Measurements from ENCODE around the gene EFHC1. TPM values are rescaled to one million over a fixed set of nuclear protein-coding genes. Genes with fewer than 3 reads are reported as not detected.

EFHC1 gene
- total RNA-seq, 1 donor from 2014 or later: 1.6 TPM

DNA sequence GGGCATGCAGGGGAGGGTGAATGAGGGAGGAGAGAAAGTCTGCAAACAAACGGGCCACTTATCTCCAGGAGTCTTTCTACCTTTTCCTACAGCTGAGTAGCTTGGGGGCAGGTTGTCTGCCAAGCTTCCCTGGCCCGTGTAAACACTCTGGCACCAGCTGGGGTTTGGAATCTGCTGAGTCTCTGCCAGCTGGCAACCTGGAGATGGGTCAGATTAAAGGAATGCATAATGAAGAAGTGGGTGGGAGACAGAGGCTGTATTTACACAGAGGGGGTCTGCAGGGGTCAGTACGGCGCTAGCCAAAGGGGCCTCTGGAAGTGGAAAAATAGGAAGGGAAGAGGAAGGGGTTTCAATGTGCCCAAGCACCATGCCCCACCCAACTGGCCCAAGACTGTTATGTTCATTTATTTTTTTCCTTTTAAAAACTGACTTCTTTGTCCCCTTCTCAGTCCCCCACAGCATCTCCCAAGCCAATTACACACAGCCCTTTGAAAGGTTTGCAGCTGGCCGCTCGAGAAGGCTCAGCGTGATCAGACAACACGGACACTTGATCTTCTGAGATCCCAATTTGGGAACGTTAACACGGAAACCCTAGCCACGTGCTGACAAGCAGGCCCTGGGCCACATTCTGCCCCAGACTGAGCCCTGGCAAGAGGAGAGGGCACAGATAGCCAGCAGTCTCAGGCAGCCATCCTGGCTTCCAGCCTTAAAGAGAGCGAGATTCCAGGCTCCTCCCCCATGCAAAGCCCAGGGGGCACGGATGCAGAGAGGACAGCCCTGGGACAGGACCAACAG is 131.5 kb downstream of the EFHC1 start:
- intact Hi-C loops (cut with micrococcal nuclease): no loop called here

DNA sequence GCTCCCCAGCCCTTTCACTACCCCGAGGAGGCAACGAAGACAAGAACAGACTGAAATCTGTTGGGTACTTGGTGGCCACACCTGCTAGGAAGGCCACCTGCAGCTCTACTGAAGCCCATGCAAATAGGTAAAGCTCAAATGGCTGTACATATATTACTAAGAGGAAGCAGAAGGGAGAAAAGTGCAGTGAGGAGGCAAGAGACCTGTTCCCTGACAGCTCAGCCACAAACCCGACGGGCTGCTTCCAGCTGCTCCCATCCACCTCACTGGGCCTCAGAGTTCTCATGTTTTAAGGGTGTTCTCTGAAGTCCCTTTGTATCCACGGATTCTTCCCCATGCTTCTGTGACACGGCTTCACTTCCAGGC is 132.1 kb downstream of the EFHC1 start:
- intact Hi-C loops (cut with micrococcal nuclease): no loop called here

DNA sequence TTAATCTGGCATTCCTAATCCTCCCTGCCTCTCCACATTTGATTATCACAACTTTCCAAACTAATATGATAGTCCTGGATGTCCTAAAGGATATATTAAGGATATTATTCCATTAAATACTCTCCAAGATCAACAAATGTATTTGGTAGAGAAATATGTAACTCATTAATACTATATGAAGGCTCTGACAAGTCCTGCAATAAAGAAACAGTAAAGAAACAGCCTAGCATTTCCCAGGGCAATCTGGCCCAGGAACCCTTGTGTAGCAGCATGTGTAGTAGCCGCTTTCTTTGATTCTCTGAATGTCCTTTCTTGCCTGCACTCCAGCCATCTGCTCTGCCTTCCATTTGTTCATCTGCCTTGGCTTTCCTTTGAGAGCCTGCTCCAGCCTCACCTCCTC is 133.0 kb downstream of the EFHC1 start:
- intact Hi-C loops (cut with micrococcal nuclease): no loop called here

DNA sequence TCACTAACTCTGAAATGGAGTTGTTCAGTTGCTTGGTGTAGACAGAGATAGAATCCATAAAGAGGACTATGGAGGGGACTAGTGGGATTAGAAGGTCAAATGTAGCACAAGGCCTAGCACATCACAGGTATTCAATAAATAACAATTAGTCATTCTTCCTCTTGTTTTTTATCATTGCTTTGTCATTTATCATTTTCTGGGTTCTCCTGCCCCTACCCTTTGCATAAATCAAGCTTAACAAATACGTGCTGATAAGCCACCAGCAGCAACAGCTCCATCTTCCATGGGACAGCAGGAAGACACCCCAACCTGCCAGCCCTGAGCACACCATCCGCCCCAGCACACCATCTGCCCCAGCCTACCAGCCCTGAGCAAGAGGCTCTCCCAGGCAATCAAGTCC is 133.6 kb downstream of the EFHC1 start:
- intact Hi-C loops (cut with micrococcal nuclease): no loop called here

DNA sequence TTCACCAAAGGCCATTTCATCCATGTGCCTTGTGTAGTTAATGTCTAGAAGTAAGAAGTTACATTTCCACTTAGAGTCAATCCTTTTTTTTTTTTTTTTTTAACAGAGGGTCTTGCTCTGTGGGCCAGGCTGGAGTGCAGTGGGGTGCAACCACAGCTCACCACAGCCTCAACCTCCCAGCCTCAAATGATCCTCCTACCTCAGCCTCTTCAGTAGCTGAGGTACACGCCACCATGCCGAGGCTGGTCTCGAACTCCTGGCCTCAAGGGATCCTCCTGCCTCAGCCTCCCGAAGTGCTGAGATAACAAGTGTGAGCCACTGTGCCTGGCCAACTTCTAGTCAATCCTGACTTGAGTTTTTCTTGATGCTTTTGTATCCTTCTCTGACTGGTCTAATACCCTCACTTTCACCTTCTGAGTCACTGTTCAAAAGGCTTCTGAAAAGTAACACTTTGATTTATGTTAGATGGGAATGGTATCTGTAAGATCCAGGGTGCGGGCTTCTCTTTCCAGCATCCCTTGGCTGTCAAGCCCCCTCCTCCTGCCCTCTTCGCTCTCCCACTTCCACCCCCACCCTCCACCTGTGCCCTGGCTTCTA is 134.6 kb downstream of the EFHC1 start:
- intact Hi-C loops (cut with micrococcal nuclease): no loop called here

DNA sequence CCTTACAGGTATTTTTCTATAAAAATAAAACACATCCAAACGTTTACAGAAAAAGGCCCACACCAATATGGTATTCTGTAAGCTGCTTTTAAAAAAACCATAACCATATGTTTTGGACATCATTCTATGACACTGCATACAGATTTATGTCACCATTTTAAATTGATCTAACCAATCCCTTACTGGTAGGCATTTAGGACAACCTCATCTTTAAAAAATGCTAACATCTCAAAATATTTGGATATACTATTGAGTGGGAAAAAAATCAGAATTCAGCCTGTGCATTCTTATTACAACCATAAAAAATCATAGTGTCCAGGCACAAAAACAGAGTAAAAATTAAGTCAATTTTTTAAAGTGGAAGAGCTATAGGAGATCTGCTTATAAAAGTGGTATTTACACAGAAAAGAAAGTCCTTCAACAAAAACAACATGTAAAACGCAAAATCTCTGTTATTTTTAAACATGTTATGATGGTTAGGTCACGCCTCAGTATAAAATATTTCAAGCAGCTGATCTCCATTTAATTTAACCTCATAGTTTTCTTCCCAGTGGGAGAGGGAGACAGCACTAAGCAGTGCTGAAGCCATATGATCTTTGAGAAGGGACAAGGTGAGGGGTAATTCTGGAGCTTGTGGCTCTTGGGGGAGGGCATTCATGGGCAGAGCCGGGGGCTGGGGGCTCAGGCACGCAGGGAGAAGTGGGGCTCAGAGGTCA is 135.5 kb downstream of the EFHC1 start:
- intact Hi-C loops (cut with micrococcal nuclease): no loop called here

DNA sequence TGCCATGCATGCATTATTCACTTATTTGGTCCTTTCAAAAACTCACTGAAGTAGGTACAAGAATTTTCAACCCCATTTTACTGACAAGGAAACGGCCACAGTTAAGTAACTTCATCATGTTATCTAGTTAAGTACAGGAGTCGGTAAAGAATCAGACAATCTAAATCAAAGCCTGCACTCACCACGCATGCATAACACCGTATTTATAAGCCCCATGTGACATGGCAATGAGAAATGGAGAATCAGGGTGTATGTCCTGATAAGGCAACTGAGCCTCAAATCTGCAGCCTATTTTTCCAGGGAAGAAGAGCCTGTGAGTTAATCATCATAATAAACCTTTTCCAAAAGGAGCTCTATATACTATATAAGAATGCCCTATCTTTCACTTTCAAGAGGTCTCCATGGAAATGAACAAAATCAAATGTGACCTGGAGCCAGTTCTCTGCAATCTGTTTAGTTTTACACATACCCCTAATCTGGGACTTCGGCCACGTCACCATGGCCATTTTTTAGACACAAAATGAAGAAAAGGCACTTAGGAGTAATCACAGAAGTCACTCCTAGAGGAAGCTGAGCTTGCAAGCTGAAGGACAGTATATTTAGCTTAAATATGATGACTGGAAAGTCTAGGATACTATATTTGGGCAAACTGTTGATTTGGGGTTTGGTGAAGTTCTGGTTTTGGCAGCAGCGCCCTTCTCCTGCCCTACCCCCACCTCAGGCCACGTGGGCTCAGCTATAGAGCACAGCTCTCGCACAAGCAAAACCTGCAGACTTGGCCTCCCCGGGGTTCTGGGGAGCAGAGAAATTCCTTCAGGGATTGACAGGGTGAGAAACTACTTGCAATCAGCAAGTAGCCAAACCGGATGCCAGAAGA is 137.5 kb downstream of the EFHC1 start:
- intact Hi-C loops (cut with micrococcal nuclease): no loop called here

DNA sequence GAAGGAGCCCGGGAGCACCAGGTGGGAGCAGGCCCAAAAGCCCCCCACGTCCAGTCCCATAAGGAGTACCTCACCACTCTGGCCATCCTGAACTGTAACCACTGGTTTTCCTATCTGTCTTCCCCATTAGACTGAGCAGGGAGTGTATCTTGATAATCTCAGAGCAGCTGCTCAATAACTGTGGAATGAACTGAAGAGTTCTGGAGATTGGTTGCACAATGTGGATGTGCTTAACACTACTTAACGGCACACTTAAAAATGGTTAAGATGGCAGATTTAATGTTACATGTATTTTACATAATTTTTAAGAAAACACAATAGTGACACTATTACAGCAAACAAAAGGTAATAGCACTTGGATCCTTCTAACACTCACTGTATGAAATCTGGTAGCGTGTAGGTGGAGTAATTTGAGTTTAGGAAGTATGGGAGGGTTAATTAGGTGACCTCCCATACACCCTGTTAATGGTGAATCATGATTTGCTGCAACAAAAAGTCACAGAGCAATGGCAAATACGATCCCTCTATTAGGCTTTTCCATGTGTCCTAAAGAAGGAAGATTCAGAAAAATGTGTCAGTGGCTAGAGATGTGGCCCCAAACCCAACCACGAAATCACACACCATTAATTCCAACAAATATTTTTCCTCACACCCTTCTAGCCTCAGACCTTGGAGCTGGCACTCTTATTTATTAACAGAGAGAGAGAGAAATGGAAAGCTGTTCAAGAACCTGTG is 138.3 kb downstream of the EFHC1 start:
- intact Hi-C loops (cut with micrococcal nuclease): no loop called here

DNA sequence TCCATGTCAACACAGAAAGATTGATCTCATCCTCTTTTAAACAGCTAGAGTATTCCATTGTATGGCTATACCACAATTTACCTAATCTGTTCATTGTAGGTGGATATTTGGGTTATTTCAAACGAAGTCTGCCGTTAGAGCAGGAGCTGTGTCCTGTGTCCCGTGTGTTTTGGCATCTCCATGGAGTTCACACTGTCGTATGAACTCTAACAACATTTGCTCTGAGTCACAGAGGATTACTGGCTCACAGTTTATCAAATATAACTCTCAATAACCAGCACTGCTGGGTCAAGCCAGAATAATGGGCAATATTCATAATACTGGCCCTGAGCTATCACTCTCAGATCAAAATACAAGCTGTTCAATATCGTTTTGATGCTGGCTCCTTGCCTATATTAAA is 140.3 kb downstream of the EFHC1 start:
- intact Hi-C loops (cut with micrococcal nuclease): no loop called here

DNA sequence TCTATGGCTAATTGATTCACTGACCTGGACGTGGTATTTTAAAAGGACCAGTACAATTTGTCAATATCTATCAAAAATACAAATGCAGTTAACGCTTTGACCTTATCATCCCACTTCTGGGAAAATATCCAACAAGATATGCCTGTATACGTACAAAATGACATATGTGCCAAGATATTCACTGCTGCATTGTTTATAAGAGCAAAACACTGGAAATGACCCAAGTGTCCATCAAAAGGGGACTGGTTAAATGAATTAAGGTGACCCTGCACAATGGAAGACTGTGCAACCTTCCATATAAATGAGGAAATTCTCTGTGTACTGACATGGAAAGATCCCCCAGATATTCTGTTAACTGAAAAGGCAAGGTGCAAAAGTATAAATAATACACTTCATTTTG is 142.8 kb downstream of the EFHC1 start:
- intact Hi-C loops (cut with micrococcal nuclease): no loop called here

DNA sequence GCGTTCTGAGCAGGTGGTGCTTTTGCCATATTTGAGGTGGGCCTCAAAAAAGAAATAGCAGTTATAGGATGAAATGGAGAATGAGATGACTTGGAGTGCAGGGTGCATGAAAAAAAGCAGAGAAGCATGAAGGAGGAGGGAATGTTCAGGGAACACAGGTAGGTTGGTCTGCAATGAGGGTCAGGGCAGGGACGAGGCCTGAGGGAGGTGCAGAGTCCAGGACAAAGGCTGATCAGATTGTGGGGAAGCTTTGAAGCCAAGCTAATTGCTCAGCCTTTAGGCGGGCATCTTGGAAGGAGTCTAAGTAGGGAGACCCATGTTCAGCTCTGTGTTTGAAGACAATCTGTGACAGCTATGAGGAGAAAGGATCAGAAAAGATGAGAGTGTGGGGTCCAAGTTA is 144.7 kb downstream of the EFHC1 start:
- intact Hi-C loops (cut with micrococcal nuclease): no loop called here

DNA sequence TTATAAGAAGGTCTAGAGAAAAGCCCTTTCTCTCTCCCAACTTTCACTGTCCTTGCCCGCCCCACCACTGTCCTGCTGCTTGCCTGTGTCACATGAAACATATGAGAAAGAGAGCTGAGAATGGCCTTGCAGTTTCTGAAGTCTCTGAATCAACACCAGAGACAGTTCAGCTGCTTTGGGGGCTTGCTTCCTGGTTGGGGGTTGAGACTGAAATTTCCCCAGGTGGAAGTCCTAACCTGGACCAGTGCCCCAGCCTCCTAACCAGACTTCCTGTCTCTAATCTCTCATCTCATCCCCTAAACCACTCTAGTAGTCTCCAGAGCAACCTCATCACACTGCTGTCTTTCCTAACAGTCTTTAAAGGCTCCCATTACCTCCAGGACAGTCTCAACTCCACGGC is 146.1 kb downstream of the EFHC1 start:
- intact Hi-C loops (cut with micrococcal nuclease): no loop called here

DNA sequence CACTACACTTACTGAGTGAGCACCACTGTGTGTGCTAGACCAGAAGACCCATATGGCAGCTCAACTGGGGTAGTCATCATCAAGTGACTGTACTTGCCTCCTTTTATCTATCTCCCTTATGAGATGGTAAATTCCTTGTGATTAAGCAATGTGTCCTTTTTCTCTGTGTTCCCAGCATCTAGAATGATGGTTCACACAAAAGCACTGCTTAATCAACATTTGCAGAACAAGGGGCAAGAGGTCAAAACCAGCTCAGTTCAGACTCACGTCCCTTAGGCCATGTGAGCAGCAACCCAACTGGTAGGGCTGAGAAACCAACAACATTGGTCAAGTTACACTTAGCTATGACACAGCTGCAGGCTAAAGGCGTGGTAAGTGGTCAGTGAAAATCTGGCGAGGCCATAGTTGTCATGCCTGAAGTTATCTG is 146.7 kb downstream of the EFHC1 start:
- intact Hi-C loops (cut with micrococcal nuclease): no loop called here

DNA sequence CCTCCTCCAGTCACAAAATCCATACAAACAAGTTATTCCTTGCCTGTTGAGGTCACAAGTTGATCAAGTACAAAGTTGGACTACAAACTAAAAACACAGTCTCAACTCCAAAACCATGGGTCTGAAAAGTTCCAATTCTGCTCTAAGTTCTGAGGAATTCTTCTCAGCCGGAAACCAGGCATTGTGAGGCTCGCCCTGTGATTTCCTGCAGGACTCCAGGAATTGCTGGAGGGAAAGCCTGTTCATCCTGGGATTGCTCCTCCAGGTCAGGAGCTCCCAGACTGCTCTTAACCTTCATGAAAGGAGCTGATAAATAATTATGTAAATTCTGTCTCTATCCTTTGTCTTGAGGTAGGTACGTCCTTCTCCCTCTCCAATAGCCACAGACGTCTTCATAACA is 148.2 kb downstream of the EFHC1 start:
- intact Hi-C loops (cut with micrococcal nuclease): no loop called here

DNA sequence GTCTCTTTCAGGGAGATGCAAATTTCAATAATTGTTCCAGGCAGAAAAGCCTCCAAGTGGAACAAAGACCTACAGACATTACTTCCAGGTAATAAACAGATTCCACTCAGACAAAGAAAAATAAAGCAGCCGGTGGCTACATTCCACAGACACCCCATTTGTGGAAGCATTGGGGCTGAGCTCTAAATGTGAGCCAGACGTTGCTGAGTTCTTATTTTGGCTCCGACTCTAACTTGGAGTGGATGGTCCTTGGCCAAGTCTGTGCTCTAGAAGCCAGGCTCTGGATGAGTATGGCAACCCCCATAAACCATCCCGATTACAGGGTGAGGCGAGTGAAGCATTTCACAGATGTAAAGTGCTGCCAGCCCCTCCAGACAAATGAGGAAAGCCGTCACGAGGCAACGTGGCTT is 150.2 kb downstream of the EFHC1 start:
- intact Hi-C loops (cut with micrococcal nuclease): loop anchor here (10.0 kb wide), 1 partner anchor 785 kb away; no protein-coding TSS in a partner anchor

DNA sequence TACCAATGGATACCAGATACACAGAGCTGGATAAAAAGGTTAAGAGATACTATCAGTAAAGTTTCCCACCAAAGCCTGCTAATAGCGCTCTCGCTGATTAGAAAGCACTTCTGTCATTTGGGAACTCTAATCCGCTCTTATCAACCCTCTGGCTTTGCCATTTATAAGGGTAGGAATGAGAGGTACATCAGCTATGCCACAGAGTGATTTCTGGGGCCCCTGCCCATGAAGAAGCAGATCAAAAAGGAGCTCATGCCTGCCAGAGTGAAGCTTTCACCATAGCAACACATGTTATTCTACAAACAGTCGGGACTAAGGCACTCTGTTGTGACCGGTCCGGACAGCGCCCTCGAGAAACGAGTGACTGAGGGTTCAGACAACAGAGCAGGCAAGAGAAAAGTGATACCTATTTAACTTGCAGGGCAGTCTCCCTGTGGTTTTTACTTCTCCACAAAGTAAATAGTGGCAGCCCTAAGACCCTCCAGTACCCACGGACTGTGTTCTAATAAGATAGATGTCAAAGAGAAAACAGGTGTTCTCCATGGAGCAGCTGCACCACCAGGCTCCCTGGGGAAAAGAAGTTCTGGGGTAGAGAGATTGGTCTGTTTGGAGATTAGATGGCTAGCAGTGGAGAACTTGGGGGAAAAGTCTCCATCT is 151.1 kb downstream of the EFHC1 start:
- intact Hi-C loops (cut with micrococcal nuclease): loop anchor here (10.0 kb wide), 1 partner anchor 784 kb away; no protein-coding TSS in a partner anchor

DNA sequence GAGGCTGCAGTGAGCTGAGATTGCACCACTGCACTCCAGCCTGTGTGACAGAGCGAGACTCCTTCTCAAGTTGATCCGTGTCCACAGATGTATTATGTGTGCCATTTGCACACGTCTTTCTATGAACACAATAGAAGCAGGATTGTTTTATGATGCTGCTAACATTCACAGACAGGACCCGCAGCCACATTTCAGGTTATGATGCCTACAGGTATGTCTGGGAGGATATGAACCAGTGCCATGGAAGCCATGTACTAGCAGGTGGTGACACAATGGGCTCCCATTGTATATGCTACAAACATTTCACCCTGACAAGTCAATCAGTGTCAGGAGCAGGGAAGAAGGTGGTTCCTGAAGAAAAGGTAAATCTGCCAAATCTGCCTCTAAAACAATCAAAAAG is 152.4 kb downstream of the EFHC1 start:
- intact Hi-C loops (cut with micrococcal nuclease): loop anchor here (10.0 kb wide), 1 partner anchor 782 kb away; no protein-coding TSS in a partner anchor

DNA sequence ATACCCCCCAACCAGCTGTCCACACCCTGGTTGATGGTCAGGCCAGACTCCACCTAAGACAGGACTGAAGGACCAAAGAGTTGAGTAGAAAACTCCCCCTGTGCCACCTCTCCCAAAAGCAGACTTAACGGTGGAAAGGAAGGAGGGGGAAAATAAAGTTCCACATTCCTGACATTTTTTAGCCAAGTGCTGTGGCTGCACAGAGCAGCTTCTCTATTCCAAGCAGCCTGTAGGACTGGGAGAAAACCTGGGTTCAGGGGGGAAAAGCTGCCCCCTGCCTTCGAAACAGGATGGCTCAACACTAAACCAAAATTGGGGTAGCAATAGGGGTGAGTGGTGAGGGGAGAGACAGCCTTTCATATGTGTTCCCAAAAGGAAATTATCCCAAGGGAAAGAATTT is 153.2 kb downstream of the EFHC1 start:
- intact Hi-C loops (cut with micrococcal nuclease): loop anchor here (10.0 kb wide), 1 partner anchor 782 kb away; no protein-coding TSS in a partner anchor
